ENCODE results near the gene MSI2.

- TF ChIP-seq POLR2A (IDR thresholded peaks at IDR 0.05): no peak
- TF ChIP-seq CTCF (IDR thresholded peaks at IDR 0.05): no peak
Measured at GRCh38 chr17:57401556-57402488, 145.5 kb downstream of the MSI2 start.
